SK-N-SH (cell line): ENCODE results near the gene ACSF3. TPM values are rescaled to one million over a fixed set of nuclear protein-coding genes. Genes with fewer than 3 reads are reported as not detected.

Experiments
- CTCF ChIA-PET: fragments of 300-600, 350-600 bp; formaldehyde crosslinking; extraction: SDS; loops from one replicate; lab custom pipeline; 2021; lab: Yijun Ruan, JAX
- POLR2A ChIA-PET: fragments of 350-600 bp; sonication (Branson Sonifier 250); formaldehyde crosslinking; extraction: SDS; loops from one replicate; lab custom pipeline; 2020; ENCODE audit warnings: antibody characterized with exemption, inconsistent platforms; lab: Yijun Ruan, JAX
- DNase-seq: peaks from one replicate; pipeline ENCODE4 v3.0.0; 2012
- H2AFZ ChIP-seq: fragments of 200-600 bp; sonication (generic); 2 replicates; pipeline ENCODE4 v1.8.1; 2016; ENCODE audit warnings: antibody characterized with exemption, mild to moderate bottlenecking, low read depth
- H3F3A ChIP-seq: fragments of 200-600 bp; sonication (generic); replicated peaks from 2 replicates; pipeline ENCODE3; 2016; ENCODE audit warnings: antibody characterized with exemption, mild to moderate bottlenecking; ENCODE audit not compliant: insufficient read depth
- H3K27ac ChIP-seq, 2 experiments: fragments of 200-500 bp in 1 of 2; fragments of 200-600 bp in 1 of 2; sonication (Bioruptor generic) in 1 of 2; sonication (generic), shearing (Covaris generic) in 1 of 2; 2 replicates each; pipeline versions ENCODE4 v1.5.1 to v1.6.1; 2014 to 2016; ENCODE audit warnings: low read depth in 2 of 2, inconsistent platforms in 1 of 2, low read length in 1 of 2, mild to moderate bottlenecking in 1 of 2, mixed read lengths in 1 of 2
- H3K27me3 ChIP-seq: fragments of 200-600 bp; sonication (generic), shearing (Covaris generic); 2 replicates; pipeline ENCODE4 v1.6.1; 2016; ENCODE audit warnings: mixed run types; ENCODE audit not compliant: insufficient read depth
- H3K36me3 ChIP-seq, 2 experiments: fragments of 200-500 bp in 1 of 2; fragments of 200-600 bp in 1 of 2; sonication (Bioruptor generic) in 1 of 2; sonication (generic) in 1 of 2; replicated peaks in 1 of 2; 2 replicates each; pipeline versions ENCODE3 to v1.5.1; 2014 to 2016; ENCODE audit warnings: low read length in 1 of 2, mild to moderate bottlenecking in 1 of 2; ENCODE audit not compliant: insufficient read depth in 2 of 2, control insufficient read depth in 1 of 2
- H3K4me1 ChIP-seq, 2 experiments: fragments of 200-500 bp in 1 of 2; fragments of 200-600 bp in 1 of 2; sonication (Bioruptor generic) in 1 of 2; sonication (generic), shearing (Covaris generic) in 1 of 2; 2 replicates each; pipeline versions ENCODE4 v1.5.1 to v1.6.1; 2014 to 2016; ENCODE audit warnings: low read depth in 1 of 2, low read length in 1 of 2, mixed run types in 1 of 2; ENCODE audit not compliant: insufficient read depth in 2 of 2, control insufficient read depth in 1 of 2
- H3K4me2 ChIP-seq: fragments of 200-600 bp; sonication (generic), shearing (Covaris generic); 2 replicates; pipeline ENCODE4 v1.6.1; 2017; ENCODE audit warnings: mixed run types
- H3K4me3 ChIP-seq, 2 experiments: fragments of 200-500 bp in 1 of 2; fragments of 200-600 bp in 1 of 2; sonication (Bioruptor generic) in 1 of 2; sonication (generic), shearing (Covaris generic) in 1 of 2; 2 replicates each; pipeline versions ENCODE4 v1.5.1 to v1.8.1; 2014 to 2016; ENCODE audit warnings: low read depth in 2 of 2, inconsistent platforms in 1 of 2, low read length in 1 of 2, mild to moderate bottlenecking in 1 of 2, mixed read lengths in 1 of 2, moderate library complexity in 1 of 2
- H3K79me2 ChIP-seq: fragments of 200-600 bp; sonication (generic); 2 replicates; pipeline ENCODE4 v1.8.1; 2017; ENCODE audit warnings: mild to moderate bottlenecking; ENCODE audit not compliant: insufficient read depth
- H3K9ac ChIP-seq: fragments of 200-600 bp; sonication (generic); 2 replicates; pipeline ENCODE4 v1.6.1; 2017; ENCODE audit warnings: mixed run types
- H3K9me2 ChIP-seq: fragments of 200-600 bp; sonication (generic); 2 replicates; pipeline ENCODE4 v1.6.1; 2017; ENCODE audit warnings: mixed run types
- H3K9me3 ChIP-seq: fragments of 200-600 bp; sonication (generic); 2 replicates; pipeline ENCODE4 v1.6.1; 2017; ENCODE audit warnings: mixed run types, mild to moderate bottlenecking, moderate library complexity
- H4K20me1 ChIP-seq: fragments of 200-600 bp; sonication (generic); 2 replicates; pipeline ENCODE4 v1.6.1; 2017; ENCODE audit warnings: mild to moderate bottlenecking, mixed run types; ENCODE audit not compliant: insufficient read depth
- CHD2 ChIP-seq: fragments of 150-350 bp; IDR thresholded peaks from 2 replicates; pipeline ENCODE4 v1.6.1; 2018; ENCODE audit warnings: low read length; ENCODE audit not compliant: partially characterized antibody
- EP300 ChIP-seq, 2 experiments: IDR thresholded peaks; 2 replicates each; pipeline versions ENCODE4 v1.4.0 to v1.6.1; 2012; ENCODE audit warnings: borderline replicate concordance in 1 of 2, low read depth in 1 of 2, low read length in 1 of 2
- EZH2phosphoT487 ChIP-seq: fragments of 200-600 bp; sonication (generic); IDR thresholded peaks from 2 replicates; pipeline ENCODE4 v1.6.1; 2017; ENCODE audit warnings: low read depth, mixed run types, mild to moderate bottlenecking, antibody characterized with exemption, moderate library complexity, borderline replicate concordance
- FOXM1 ChIP-seq: IDR thresholded peaks from 2 replicates; pipeline ENCODE4 v1.4.0; 2012; ENCODE audit warnings: low read depth, mild to moderate bottlenecking
- GATA2 ChIP-seq: sonication (generic); formaldehyde crosslinking; IDR thresholded peaks from 2 replicates; pipeline ENCODE4 v1.5.0; 2020; ENCODE audit warnings: mild to moderate bottlenecking, missing genetic modification reagents
- RCOR1 ChIP-seq: fragments of 150-350 bp; IDR thresholded peaks from 2 replicates; pipeline ENCODE4 v1.6.1; 2017; ENCODE audit warnings: antibody characterized with exemption, low read length
- SMC3 ChIP-seq: IDR thresholded peaks from 2 replicates; pipeline ENCODE4 v1.6.1; 2012; ENCODE audit warnings: low read depth, low read length, improper control_type of control experiment
- TCF12 ChIP-seq: IDR thresholded peaks from 2 replicates; pipeline ENCODE4 v1.4.0; 2012
- TEAD4 ChIP-seq: IDR thresholded peaks from 2 replicates; pipeline ENCODE4 v1.4.0; 2012; ENCODE audit warnings: mild to moderate bottlenecking, borderline replicate concordance; ENCODE audit not compliant: insufficient read depth
- YY1 ChIP-seq: IDR thresholded peaks from 2 replicates; pipeline ENCODE4 v1.4.0; 2012; ENCODE audit warnings: low read depth, mild to moderate bottlenecking
- WGBS: methylation state at CpG from one replicate; pipeline ENCODE4 v1.1.6; 2017; ENCODE audit warnings: low lambda C conversion rate; 5-methylcytosine and 5-hydroxymethylcytosine counted together
- polyA plus RNA-seq, 3 experiments: library from polyadenylated mRNA; depleted of rRNA; stranded (reverse); fragments of >200 nt; gene quantifications; 2 replicates each; pipeline ENCODE4 v1.2.3, GENCODE V29; 2012
- TF ChIP-seq, protein P1 (sequence below): fragments of 200-600 bp; sonication (generic); IDR thresholded peaks from 2 replicates; pipeline ENCODE4 v1.6.1; 2017; ENCODE audit warnings: antibody characterized with exemption, mild to moderate bottlenecking, moderate library complexity

ACSF3 gene
- polyA plus RNA-seq, 1 of the 3 experiments (the other 2 are of a cell fraction): 18.8 TPM

DNA sequence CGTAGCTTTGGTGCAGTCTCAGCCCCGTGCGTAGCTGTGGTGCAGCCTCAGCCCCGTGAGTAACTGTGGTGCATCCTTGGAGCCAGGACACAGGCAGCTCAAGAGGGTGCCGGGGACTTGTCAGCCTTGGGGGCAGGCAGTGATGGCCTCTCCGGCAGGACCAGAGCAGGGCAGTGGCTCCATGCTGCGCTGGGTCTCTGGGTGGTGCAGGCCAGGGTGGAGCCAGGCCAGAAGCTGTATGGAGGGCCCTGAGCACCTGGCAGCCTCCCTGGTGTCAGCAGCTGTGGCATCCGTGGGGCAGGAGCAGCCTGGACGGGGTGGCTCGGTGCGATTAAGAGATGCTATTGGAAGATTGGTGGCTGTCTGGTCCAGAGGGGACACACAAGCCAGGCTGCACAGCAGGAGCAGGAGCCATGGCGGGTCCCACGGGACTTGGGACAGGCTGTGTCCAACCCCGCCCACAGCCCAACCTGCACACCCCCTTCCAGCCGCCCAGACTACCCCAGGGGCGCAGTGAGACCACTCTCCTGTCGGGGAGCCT is 49.6 kb downstream of the ACSF3 start:
- no peak for DNase-seq
- Histone ChIP-seq H3K4me1 (peaks cover 0 to 11% of the 10 kb centered on the region in 2 experiments; a peak in 1 of 4 replicates), H3K9me2 (no peaks in the 10 kb centered on the region), H3K36me3 (peaks cover 4 to 17% of the 10 kb centered on the region in 2 experiments), H3K27ac (no peak overlapping the region), H2AFZ (no peak overlapping the region), H3K9me3 (no peaks in the 10 kb centered on the region), H4K20me1 (0 out of 2 replicates have a peak, but pooled peaks cover 5% of the 10 kb centered on the region), H3K4me2 (no peak overlapping the region), H3K79me2 (no peaks in the 10 kb centered on the region), H3K4me3 (no peak overlapping the region), H3K27me3 (no peaks in the 10 kb centered on the region), H3K9ac (no peak overlapping the region), H3F3A (no peaks in the 10 kb centered on the region)
- 96% methylated on average over 10 of the region's 17 CpGs for WGBS
- ChIA-PET CTCF (interaction anchor here (1.5 kb wide), 1 partner anchor 45 kb away, joined by 4 read pairs; no protein-coding TSS in a partner anchor), POLR2A (interaction anchor here (0.5 kb wide), 1 partner anchor 141 kb away, joined by 3 read pairs; no protein-coding TSS in a partner anchor)
- TF ChIP-seq SMC3: no peak
- no peak for TF ChIP-seq GATA2 (CRISPR knock-in tag)
- no peak for TF ChIP-seq RCOR1
- no peak for TF ChIP-seq EZH2phosphoT487
- no peak for TF ChIP-seq CHD2
- no peak for TF ChIP-seq TEAD4
- TF ChIP-seq, protein P1, sequence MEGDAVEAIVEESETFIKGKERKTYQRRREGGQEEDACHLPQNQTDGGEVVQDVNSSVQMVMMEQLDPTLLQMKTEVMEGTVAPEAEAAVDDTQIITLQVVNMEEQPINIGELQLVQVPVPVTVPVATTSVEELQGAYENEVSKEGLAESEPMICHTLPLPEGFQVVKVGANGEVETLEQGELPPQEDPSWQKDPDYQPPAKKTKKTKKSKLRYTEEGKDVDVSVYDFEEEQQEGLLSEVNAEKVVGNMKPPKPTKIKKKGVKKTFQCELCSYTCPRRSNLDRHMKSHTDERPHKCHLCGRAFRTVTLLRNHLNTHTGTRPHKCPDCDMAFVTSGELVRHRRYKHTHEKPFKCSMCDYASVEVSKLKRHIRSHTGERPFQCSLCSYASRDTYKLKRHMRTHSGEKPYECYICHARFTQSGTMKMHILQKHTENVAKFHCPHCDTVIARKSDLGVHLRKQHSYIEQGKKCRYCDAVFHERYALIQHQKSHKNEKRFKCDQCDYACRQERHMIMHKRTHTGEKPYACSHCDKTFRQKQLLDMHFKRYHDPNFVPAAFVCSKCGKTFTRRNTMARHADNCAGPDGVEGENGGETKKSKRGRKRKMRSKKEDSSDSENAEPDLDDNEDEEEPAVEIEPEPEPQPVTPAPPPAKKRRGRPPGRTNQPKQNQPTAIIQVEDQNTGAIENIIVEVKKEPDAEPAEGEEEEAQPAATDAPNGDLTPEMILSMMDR: no peak
- TF ChIP-seq TCF12: no peak
- no peak for TF ChIP-seq EP300 (IDR thresholded peaks at IDR 0.05; ENCODE audit: borderline replicate concordance in 1 of 2, low read depth in 1 of 2, low read length in 1 of 2)
- TF ChIP-seq YY1: no peak

GRCh38 chr16:89143911-89144675 is 50.4 kb downstream of the ACSF3 start:
- Histone ChIP-seq H3K9ac (no peak overlapping the region), H3K27me3 (no peaks in the 10 kb centered on the region), H2AFZ (no peak overlapping the region), H3K27ac (peak overlapping the region in 1 of 2 experiments; percentile 24; a peak in 1 of 4 replicates), H3K9me3 (no peaks in the 10 kb centered on the region), H3K79me2 (no peaks in the 10 kb centered on the region), H3K36me3 (peaks cover 9 to 17% of the 10 kb centered on the region in 2 experiments), H3K9me2 (no peaks in the 10 kb centered on the region), H3K4me1 (peaks cover 0 to 11% of the 10 kb centered on the region in 2 experiments; a peak in 1 of 4 replicates), H3F3A (no peaks in the 10 kb centered on the region), H3K4me3 (no peak overlapping the region), H3K4me2 (no peak overlapping the region), H4K20me1 (0 out of 2 replicates have a peak, but pooled peaks cover 5% of the 10 kb centered on the region)
- DNase-seq: no peak
- CTCF ChIA-PET: interaction anchor here (1.5 kb wide), 1 partner anchor 45 kb away, joined by 4 read pairs; no protein-coding TSS in a partner anchor
- no peak for TF ChIP-seq FOXM1
- POLR2A ChIA-PET: interaction anchor here (0.6 kb wide), 1 partner anchor 92 kb away, joined by 3 read pairs; no protein-coding TSS in a partner anchor
- WGBS: 94% methylated on average over 20 of the region's 22 CpGs
